HCT116 (cell line): Measurements from ENCODE around the gene ITGAE. TPM values are rescaled to one million over a fixed set of nuclear protein-coding genes. Genes with fewer than 3 reads are reported as not detected.
A peak's percentile ranks its signal among the peaks of the same experiment; 100 is the strongest.

Experiments used
- ATAC-seq: fragments of 200-7000 bp; cut with Tn5 transposase; 2 replicates; pipeline ENCODE4 v1.9.1; 2020; ENCODE audit warnings: mild to moderate bottlenecking, moderate library complexity
- BruUV-seq: library from RNA; stranded (reverse); fragments of 400-500 nt; replicated peaks from 2 replicates; lab custom pipeline; 2021; lab: Mats Ljungman, UMichigan
- CTCF ChIA-PET: fragments of 300-600 bp; sonication (Branson Sonifier 250); formaldehyde crosslinking; loops from one replicate; lab custom pipeline; 2021; ENCODE audit warnings: antibody characterized with exemption; lab: Charles Lee
- POLR2A ChIA-PET: fragments of 300-600, 350-600 bp; sonication (Branson Sonifier 250); formaldehyde crosslinking; loops from one replicate; lab custom pipeline; 2021; ENCODE audit warnings: antibody characterized with exemption; lab: Charles Lee
- RAD21 ChIA-PET, 2 experiments: fragments of 300-600 bp; sonication (Branson Sonifier 250); formaldehyde crosslinking; loops; one replicate each; lab custom pipeline; 2023; ENCODE audit warnings: low total read pairs in 2 of 2; ENCODE audit not compliant: uncharacterized antibody in 2 of 2, unreplicated experiment in 2 of 2, low non-redundant PET in 1 of 2; lab: Charles Lee
- DNase-seq: peaks from one replicate; pipeline ENCODE4 v3.0.0-alpha.2; 2010; ENCODE audit warnings: low read depth, low spot score
- H2AFZ ChIP-seq: fragments of 200-600 bp; shearing (Covaris generic), sonication (generic); 2 replicates; pipeline ENCODE4 v1.6.1; 2017; ENCODE audit warnings: low read depth, mixed run types, mixed read lengths, antibody characterized with exemption, low read length; ENCODE audit not compliant: poor library complexity, severe bottlenecking
- H3K27ac ChIP-seq: 2 replicates; pipeline ENCODE4 v1.5.1; 2012; ENCODE audit warnings: low read depth, low read length
- H3K27me3 ChIP-seq: fragments of 200-600 bp; sonication (generic); 2 replicates; pipeline ENCODE4 v1.6.1; 2016; ENCODE audit warnings: mixed run types, low read length, mixed read lengths; ENCODE audit not compliant: insufficient read depth
- H3K36me3 ChIP-seq, 2 experiments: fragments of 200-500 bp in 1 of 2; fragments of 200-600 bp in 1 of 2; sonication (Bioruptor generic) in 1 of 2; sonication (generic) in 1 of 2; 2 replicates each; pipeline versions ENCODE4 v1.5.1 to v1.6.1; 2014 to 2016; ENCODE audit warnings: low read length in 2 of 2, inconsistent platforms in 1 of 2, mixed read lengths in 1 of 2, mixed run types in 1 of 2; ENCODE audit not compliant: insufficient read depth in 2 of 2, control insufficient read depth in 1 of 2
- H3K4me1 ChIP-seq, 2 experiments: fragments of 200-600 bp in 1 of 2; sonication (generic) in 1 of 2; 2 replicates each; pipeline versions ENCODE4 v1.5.1 to v1.6.1; 2012 to 2017; ENCODE audit warnings: low read length in 2 of 2, inconsistent platforms in 1 of 2, mild to moderate bottlenecking in 1 of 2, mixed read lengths in 1 of 2, mixed run types in 1 of 2, moderate library complexity in 1 of 2; ENCODE audit not compliant: insufficient read depth in 2 of 2, control insufficient read depth in 1 of 2
- H3K4me2 ChIP-seq: fragments of 200-600 bp; sonication (generic); 2 replicates; pipeline ENCODE4 v1.6.1; 2017; ENCODE audit warnings: mixed run types, low read length, mixed read lengths
- H3K4me3 ChIP-seq, 2 experiments: fragments of 200-600 bp in 1 of 2; sonication (generic) in 1 of 2; replicated peaks in 1 of 2; 2 replicates each; pipeline ENCODE4 v1.5.1; 2011 to 2016; ENCODE audit warnings: low read length in 2 of 2, control low read depth in 1 of 2, low read depth in 1 of 2, mild to moderate bottlenecking in 1 of 2, mixed read lengths in 1 of 2, mixed run types in 1 of 2
- H3K79me2 ChIP-seq: fragments of 200-600 bp; sonication (generic); 2 replicates; pipeline ENCODE4 v1.6.1; 2017; ENCODE audit warnings: mild to moderate bottlenecking, mixed run types, low read length, moderate library complexity, mixed read lengths; ENCODE audit not compliant: insufficient read depth
- H3K9ac ChIP-seq: fragments of 200-600 bp; sonication (generic); 2 replicates; pipeline ENCODE4 v1.6.1; 2016; ENCODE audit warnings: low read length, mixed read lengths
- H3K9me2 ChIP-seq: fragments of 200-600 bp; sonication (generic), shearing (Covaris generic); 2 replicates; pipeline ENCODE4 v1.6.1; 2017; ENCODE audit warnings: mixed run types, mild to moderate bottlenecking, moderate library complexity; ENCODE audit not compliant: insufficient read depth
- H3K9me3 ChIP-seq, 2 experiments: fragments of 200-500 bp in 1 of 2; fragments of 200-600 bp in 1 of 2; sonication (Bioruptor generic) in 1 of 2; sonication (generic) in 1 of 2; 2 replicates each; pipeline ENCODE4 v1.6.1; 2014 to 2017; ENCODE audit warnings: low read length in 2 of 2, mixed read lengths in 2 of 2, inconsistent platforms in 1 of 2, low read depth in 1 of 2, mild to moderate bottlenecking in 1 of 2, mixed run types in 1 of 2, moderate library complexity in 1 of 2; ENCODE audit not compliant: control insufficient read depth in 1 of 2, insufficient read depth in 1 of 2
- H4K20me1 ChIP-seq: fragments of 200-600 bp; sonication (generic), shearing (Covaris generic); 2 replicates; pipeline ENCODE4 v1.6.1; 2017; ENCODE audit warnings: mixed run types, mild to moderate bottlenecking, moderate library complexity; ENCODE audit not compliant: insufficient read depth
- ATF3 ChIP-seq: IDR thresholded peaks from 2 replicates; pipeline ENCODE4 v1.6.1; 2012
- CBX3 ChIP-seq: IDR thresholded peaks from 2 replicates; pipeline ENCODE4 v1.6.1; 2012; ENCODE audit warnings: low read depth
- ELF1 ChIP-seq: IDR thresholded peaks from 2 replicates; pipeline ENCODE4 v1.6.1; 2012; ENCODE audit warnings: low read depth, borderline replicate concordance
- EZH2 ChIP-seq: fragments of 200-600 bp; sonication (generic); IDR thresholded peaks from 2 replicates; pipeline ENCODE4 v1.6.1; 2017; ENCODE audit warnings: antibody characterized with exemption, mixed run types
- EZH2phosphoT487 ChIP-seq: fragments of 200-600 bp; IDR thresholded peaks from 2 replicates; pipeline ENCODE4 v1.6.1; 2018; ENCODE audit warnings: antibody characterized with exemption, borderline replicate concordance
- FOSL1 ChIP-seq: IDR thresholded peaks from 2 replicates; pipeline ENCODE4 v1.6.1; 2012; ENCODE audit warnings: low read depth
- JUND ChIP-seq: IDR thresholded peaks from 2 replicates; pipeline ENCODE4 v1.6.1; 2012
- POLR2A ChIP-seq: IDR thresholded peaks from 2 replicates; pipeline ENCODE4 v1.7.0; 2011; ENCODE audit warnings: borderline replicate concordance; ENCODE audit not compliant: insufficient read depth, insufficient read length; ENCODE audit errors: extremely low read depth
- POLR2AphosphoS5 ChIP-seq: IDR thresholded peaks from 2 replicates; pipeline ENCODE4 v1.6.1; 2011; ENCODE audit warnings: mild to moderate bottlenecking, low read depth, low read length, moderate library complexity
- RAD21 ChIP-seq: IDR thresholded peaks from 2 replicates; pipeline ENCODE4 v1.6.1; 2012; ENCODE audit warnings: low read depth, mild to moderate bottlenecking
- SP1 ChIP-seq: IDR thresholded peaks from 2 replicates; pipeline ENCODE4 v1.6.1; 2012; ENCODE audit warnings: low read depth
- SRF ChIP-seq: IDR thresholded peaks from 2 replicates; pipeline ENCODE4 v1.6.1; 2012; ENCODE audit warnings: low read depth
- TCF7L2 ChIP-seq: IDR thresholded peaks from 2 replicates; pipeline ENCODE4 v1.7.0; 2011; ENCODE audit warnings: borderline replicate concordance, inconsistent platforms; ENCODE audit not compliant: insufficient read depth, insufficient read length; ENCODE audit errors: extremely low read depth
- YY1 ChIP-seq: IDR thresholded peaks from 2 replicates; pipeline ENCODE4 v1.6.1; 2011; ENCODE audit warnings: low read length, low read depth, moderate library complexity, mild to moderate bottlenecking; ENCODE audit not compliant: insufficient replicate concordance; ENCODE audit errors: extremely low read depth
- intact Hi-C: fragments of 100-400 bp; cut with micrococcal nuclease; formaldehyde crosslinking; loops from 2 replicates; pipeline ENCODE4 v1.10.0; 2022
- total RNA-seq: library from RNA; stranded (reverse); gene quantifications from one replicate; pipeline ENCODE4 v1.2.1, GENCODE V29; 2021; ENCODE audit not compliant: unreplicated experiment
- TF ChIP-seq, protein P1 (sequence below), 3 experiments: fragments of 200-600 bp in 1 of 3; sonication (generic) in 1 of 3; IDR thresholded peaks in 2 of 3; conservative IDR thresholded peaks in 1 of 3; 2 replicates each; pipeline ENCODE4 v1.5.1; 2012 to 2017; ENCODE audit warnings: low read depth in 2 of 3, low read length in 2 of 3, antibody characterized with exemption in 1 of 3, borderline replicate concordance in 1 of 3, control low read depth in 1 of 3, mild to moderate bottlenecking in 1 of 3, mixed read lengths in 1 of 3, mixed run types in 1 of 3, moderate library complexity in 1 of 3; ENCODE audit not compliant: insufficient read depth in 1 of 3
- TF ChIP-seq, protein P2 (sequence below): IDR thresholded peaks from 2 replicates; pipeline ENCODE4 v1.6.1; 2012

The ITGAE gene
- total RNA-seq, 1 experiment from 2014 or later = 19.9 TPM

GRCh38 chr17:3827124-3827773 is 26.3 kb upstream of the ITGAE start (continued):
- TF ChIP-seq, protein P1, sequence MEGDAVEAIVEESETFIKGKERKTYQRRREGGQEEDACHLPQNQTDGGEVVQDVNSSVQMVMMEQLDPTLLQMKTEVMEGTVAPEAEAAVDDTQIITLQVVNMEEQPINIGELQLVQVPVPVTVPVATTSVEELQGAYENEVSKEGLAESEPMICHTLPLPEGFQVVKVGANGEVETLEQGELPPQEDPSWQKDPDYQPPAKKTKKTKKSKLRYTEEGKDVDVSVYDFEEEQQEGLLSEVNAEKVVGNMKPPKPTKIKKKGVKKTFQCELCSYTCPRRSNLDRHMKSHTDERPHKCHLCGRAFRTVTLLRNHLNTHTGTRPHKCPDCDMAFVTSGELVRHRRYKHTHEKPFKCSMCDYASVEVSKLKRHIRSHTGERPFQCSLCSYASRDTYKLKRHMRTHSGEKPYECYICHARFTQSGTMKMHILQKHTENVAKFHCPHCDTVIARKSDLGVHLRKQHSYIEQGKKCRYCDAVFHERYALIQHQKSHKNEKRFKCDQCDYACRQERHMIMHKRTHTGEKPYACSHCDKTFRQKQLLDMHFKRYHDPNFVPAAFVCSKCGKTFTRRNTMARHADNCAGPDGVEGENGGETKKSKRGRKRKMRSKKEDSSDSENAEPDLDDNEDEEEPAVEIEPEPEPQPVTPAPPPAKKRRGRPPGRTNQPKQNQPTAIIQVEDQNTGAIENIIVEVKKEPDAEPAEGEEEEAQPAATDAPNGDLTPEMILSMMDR (IDR thresholded peaks at IDR 0.05 in 2 of 3, conservative IDR thresholded peaks at IDR 0.05 in 1 of 3; ENCODE audit: borderline replicate concordance in 1 of 3, insufficient read depth in 1 of 3, low read depth in 2 of 3, low read length in 2 of 3) = peak; percentile 63 to 92 (median 88)
- no peak for TF ChIP-seq CBX3
- TF ChIP-seq FOSL1 = no peak
- TF ChIP-seq, protein P2, sequence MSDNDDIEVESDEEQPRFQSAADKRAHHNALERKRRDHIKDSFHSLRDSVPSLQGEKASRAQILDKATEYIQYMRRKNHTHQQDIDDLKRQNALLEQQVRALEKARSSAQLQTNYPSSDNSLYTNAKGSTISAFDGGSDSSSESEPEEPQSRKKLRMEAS = no peak

DNA sequence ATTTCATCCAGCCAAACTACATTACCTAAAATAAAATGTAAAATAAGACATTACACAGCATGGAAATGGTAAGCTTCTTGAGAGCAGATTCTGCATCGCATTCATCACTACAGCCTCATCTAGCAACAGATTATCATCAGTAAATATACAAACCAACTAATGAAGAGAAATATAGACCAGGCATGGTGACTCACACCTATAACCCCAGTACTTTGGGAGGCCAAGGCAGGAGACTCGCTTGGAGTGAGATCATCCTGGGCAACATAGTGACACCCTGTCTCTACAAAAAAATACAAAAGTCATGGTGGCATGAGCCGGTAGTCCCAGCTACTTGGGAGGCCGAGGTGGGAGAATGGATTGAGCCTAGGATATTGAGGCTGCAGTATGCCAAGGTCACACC is 25.2 kb upstream of the ITGAE start:
- RAD21 ChIA-PET = no interaction called here
- Histone ChIP-seq H4K20me1 (no peaks in the 10 kb centered on the region), H3K27ac (no peak overlapping the region), H3K9me2 (no peaks in the 10 kb centered on the region), H3K79me2 (peaks cover 12% of the 10 kb centered on the region; the same call in 1 of the 2 replicates)
- BruUV-seq = no TSS peak
- TF ChIP-seq SP1 (no peak), CBX3 (no peak), EZH2 (no peak), ATF3 (no peak), YY1 (no peak), SRF (no peak), EZH2phosphoT487 (no peak), JUND (no peak), POLR2A (no peak), POLR2AphosphoS5 (no peak), TCF7L2 (no peak), RAD21 (no peak), ELF1 (no peak)
- TF ChIP-seq, all 23 proteins: peak for 0
- intact Hi-C loops = loop anchor here (2.0 kb wide), 1 partner anchor 143 kb away; no protein-coding TSS in a partner anchor
- Histone ChIP-seq H3K4me1 (no peaks in the 10 kb centered on the region), H3K9me3 (no peaks in the 10 kb centered on the region), H3K27me3 (no peaks in the 10 kb centered on the region), H3K4me3 (no peak overlapping the region), H2AFZ (no peak overlapping the region), H3K36me3 (peaks cover 31 to 49% of the 10 kb centered on the region in 2 experiments), H3K4me2 (no peak overlapping the region), H3K9ac (no peak overlapping the region)
- CTCF ChIA-PET = interaction anchor here (2.2 to 3.6 kb wide), 2 partner anchors 88 to 144 kb away, joined by 7 to 43 read pairs; no protein-coding TSS in a partner anchor
- POLR2A ChIA-PET = no interaction called here
- no peak for ATAC-seq
- no peak for DNase-seq
